NCI-H2107 (cell line): Measurements from ENCODE around the gene ADAM21.
"Not testable (repeated sequence)": the region's sequence is repeated elsewhere in the genome, so short reads cannot be mapped to it uniquely, and the experiment has no call there.

ENCODE experiments used
- DNase-seq: peaks from one replicate; lab custom pipeline; 2025; lab: John Stamatoyannopoulos, UW

Gene ADAM21

GRCh38 chr14:70451874-70452273 lies at the start of gene ADAM21:
Gene ADAM21 (plus strand): TSS chr14:70452174. CDS start chr14:70457500, 5,326 bp downstream.
- DNase-seq = no peak

GRCh38 chr14:70403335-70403734 lies 48.6 kb upstream of the ADAM21 start:
- not testable (repeated sequence) for DNase-seq

GRCh38 chr14:70406216-70406615 lies 45.8 kb upstream of the ADAM21 start:
- DNase-seq = not testable (repeated sequence)

GRCh38 chr14:70407621-70408020 lies 44.4 kb upstream of the ADAM21 start:
- no peak for DNase-seq

- DNase-seq = no peak
These were observed 36.2 kb upstream of the ADAM21 start for GRCh38 chr14:70415788-70416187.

GRCh38 chr14:70416338-70416724 lies 35.6 kb upstream of the ADAM21 start:
- no peak for DNase-seq

- peak; percentile 91 for DNase-seq
These were observed 35.1 kb upstream of the ADAM21 start, which contains the start of gene SYNJ2BP for GRCh38 chr14:70416725-70417349. Gene SYNJ2BP (minus strand): TSS chr14:70417090. CDS start chr14:70416963, 127 bp downstream.

- DNase-seq = not testable (repeated sequence)
These were observed 32.6 kb upstream of the ADAM21 start for GRCh38 chr14:70419270-70419931.

- DNase-seq = no peak
These were observed 29.4 kb upstream of the ADAM21 start for GRCh38 chr14:70422538-70422937.

- peak; percentile 4 for DNase-seq
These were observed 26.6 kb upstream of the ADAM21 start for GRCh38 chr14:70425354-70425753.

- DNase-seq = not testable (repeated sequence)
These were observed 25.4 kb upstream of the ADAM21 start for GRCh38 chr14:70426555-70426954.

- no peak for DNase-seq
These were observed 15.1 kb upstream of the ADAM21 start for GRCh38 chr14:70436867-70437266.

- no peak for DNase-seq
These were observed 10.3 kb upstream of the ADAM21 start for GRCh38 chr14:70441641-70442040.

GRCh38 chr14:70442750-70443149 lies 9.2 kb upstream of the ADAM21 start:
- DNase-seq = no peak

GRCh38 chr14:70448633-70449340 lies 3.2 kb upstream of the ADAM21 start:
- DNase-seq = no peak

- no peak for DNase-seq
These were observed 2.8 kb downstream of the ADAM21 start for GRCh38 chr14:70454731-70455130.

GRCh38 chr14:70468731-70469130 lies 16.8 kb downstream of the ADAM21 start:
- DNase-seq = no peak

GRCh38 chr14:70470863-70471563 lies 19.0 kb downstream of the ADAM21 start:
- not testable (repeated sequence) for DNase-seq

- DNase-seq = no peak
These were observed 20.5 kb downstream of the ADAM21 start for GRCh38 chr14:70472253-70473159.

GRCh38 chr14:70473825-70474224 lies 21.9 kb downstream of the ADAM21 start:
- DNase-seq = no peak

GRCh38 chr14:70475459-70475858 lies 23.5 kb downstream of the ADAM21 start:
- not testable (repeated sequence) for DNase-seq
